WTC11 (cell line): ENCODE results near the gene TXNRD2. TPM values are rescaled to one million over a fixed set of nuclear protein-coding genes. Genes with fewer than 3 reads are reported as not detected.
A peak's percentile ranks its signal among the peaks of the same experiment; 100 is the strongest.

Experiments
- ATAC-seq: fragments of 200-7000 bp; cut with Tn5 transposase; 2 replicates; pipeline ENCODE4 v1.10.0; 2021; ENCODE audit warnings: mild to moderate bottlenecking, moderate library complexity
- CTCF ChIA-PET: fragments of 300-600 bp; sonication (Branson Sonifier 250); formaldehyde crosslinking; loops from one replicate; lab custom pipeline; 2021; ENCODE audit warnings: antibody characterized with exemption; lab: Charles Lee
- POLR2A ChIA-PET: fragments of 350-600 bp; sonication (Branson Sonifier 250); formaldehyde crosslinking; loops from one replicate; lab custom pipeline; 2021; ENCODE audit warnings: antibody characterized with exemption; lab: Charles Lee
- DNase-seq: peaks from one replicate; pipeline ENCODE4 v3.0.0; 2021; ENCODE audit warnings: low spot score
- H3K27ac Mint-ChIP-seq: 2 replicates; pipeline ENCODE4 v1.8.0; 2021; ENCODE audit warnings: mixed read lengths
- H3K27me3 Mint-ChIP-seq: 2 replicates; pipeline ENCODE4 v1.8.0; 2021; ENCODE audit warnings: low read depth, mild to moderate bottlenecking, moderate library complexity, mixed read lengths
- H3K36me3 Mint-ChIP-seq: 2 replicates; pipeline ENCODE4 v1.8.0; 2021; ENCODE audit warnings: mixed read lengths
- H3K4me1 Mint-ChIP-seq: 2 replicates; pipeline ENCODE4 v1.8.0; 2022; ENCODE audit warnings: mixed read lengths
- H3K4me3 Mint-ChIP-seq: 2 replicates; pipeline ENCODE4 v1.8.0; 2021; ENCODE audit warnings: mild to moderate bottlenecking, moderate library complexity, mixed read lengths
- H3K9me3 Mint-ChIP-seq: 2 replicates; pipeline ENCODE4 v1.8.0; 2021; ENCODE audit warnings: mixed read lengths
- ARID4B ChIP-seq: sonication (generic); formaldehyde crosslinking; IDR thresholded peaks from 2 replicates; pipeline ENCODE4 v1.8.0; 2023; ENCODE audit warnings: missing genetic modification reagents, mild to moderate bottlenecking, borderline replicate concordance
- CREB1 ChIP-seq: sonication (generic); formaldehyde crosslinking; IDR thresholded peaks from 2 replicates; pipeline ENCODE4 v1.8.0; 2023; ENCODE audit warnings: mild to moderate bottlenecking, missing genetic modification reagents
- ESRRA ChIP-seq: sonication (generic); formaldehyde crosslinking; IDR thresholded peaks from 2 replicates; pipeline ENCODE4 v1.8.1; 2022; ENCODE audit warnings: mild to moderate bottlenecking, missing genetic modification reagents, borderline replicate concordance
- GTF2I ChIP-seq: fragments of 250-450 bp; sonication (Bioruptor Pico); conservative IDR thresholded peaks from 2 replicates; pipeline ENCODE4 v1.4.0; 2021; ENCODE audit warnings: mild to moderate bottlenecking
- HMGXB4 ChIP-seq: sonication (generic); formaldehyde crosslinking; IDR thresholded peaks from 2 replicates; pipeline ENCODE4 v1.8.1; 2023; ENCODE audit warnings: mild to moderate bottlenecking, moderate library complexity, missing genetic modification reagents
- JUN ChIP-seq: sonication (generic); formaldehyde crosslinking; IDR thresholded peaks from 2 replicates; pipeline ENCODE4 v1.8.0; 2023; ENCODE audit warnings: mild to moderate bottlenecking, missing genetic modification reagents
- NFYB ChIP-seq: sonication (generic); formaldehyde crosslinking; conservative IDR thresholded peaks from 2 replicates; pipeline ENCODE4 v1.8.0; 2022; ENCODE audit warnings: low read depth, missing genetic modification reagents
- NR1H2 ChIP-seq: sonication (generic); formaldehyde crosslinking; IDR thresholded peaks from 2 replicates; pipeline ENCODE4 v1.9.0; 2021; ENCODE audit warnings: mild to moderate bottlenecking, moderate library complexity, missing genetic modification reagents
- PRRX2 ChIP-seq: fragments of 250-450 bp; sonication (Bioruptor Pico); IDR thresholded peaks from 2 replicates; pipeline ENCODE4 v1.8.0; 2021; ENCODE audit warnings: mild to moderate bottlenecking
- SP1 ChIP-seq: sonication (generic); formaldehyde crosslinking; conservative IDR thresholded peaks from 2 replicates; pipeline ENCODE4 v1.8.1; 2022; ENCODE audit warnings: missing genetic modification reagents
- ZMAT4 ChIP-seq: fragments of 250-450 bp; sonication (Bioruptor Pico); IDR thresholded peaks from 2 replicates; pipeline ENCODE4 v1.9.0; 2021; ENCODE audit warnings: mild to moderate bottlenecking
- ZNF423 ChIP-seq: fragments of 250-450 bp; sonication (Bioruptor Pico); IDR thresholded peaks from 2 replicates; pipeline ENCODE4 v2.1.2; 2022; ENCODE audit warnings: mild to moderate bottlenecking, moderate library complexity
- ZNF671 ChIP-seq: fragments of 250-450 bp; sonication (Bioruptor Pico); IDR thresholded peaks from 2 replicates; pipeline ENCODE4 v1.8.0; 2021; ENCODE audit warnings: mild to moderate bottlenecking
- total RNA-seq: library from RNA; stranded (reverse); gene quantifications from 3 replicates; pipeline ENCODE4 v1.2.3, GENCODE V29; 2021

TXNRD2 gene
- total RNA-seq, 1 experiment from 2014 or later = 15.9 TPM

- Mint-ChIP-seq H3K27ac (peak overlapping the region; percentile 92), H3K36me3 (peaks cover 19% of the 10 kb centered on the region), H3K4me3 (no peak overlapping the region), H3K9me3 (no peaks in the 10 kb centered on the region), H3K4me1 (peaks cover 18% of the 10 kb centered on the region), H3K27me3 (no peaks in the 10 kb centered on the region)
- ChIA-PET POLR2A (interaction anchor here (1.0 kb wide), 1 partner anchor 27 kb away, joined by 3 read pairs; no protein-coding TSS in a partner anchor), CTCF (interaction anchor here (0.5 to 8.4 kb wide), 19 partner anchors 8 to 427 kb away, joined by 3 to 181 read pairs (median 5); partner anchors contain the start of genes COMT, DGCR6L, TANGO2 and TXNRD2)
- ATAC-seq (peak; percentile 3), DNase-seq (no peak)
- TF ChIP-seq HMGXB4 (CRISPR knock-in tag) = no peak
- TF ChIP-seq PRRX2 (CRISPR knock-in tag) = no peak
- no peak for TF ChIP-seq ZMAT4 (CRISPR knock-in tag)
- TF ChIP-seq ESRRA (CRISPR knock-in tag) = no peak
- 0 out of 2 replicates have a peak, but pooled peaks have one; percentile 18 for TF ChIP-seq ZNF423 (CRISPR knock-in tag)
- no peak for TF ChIP-seq ZNF671 (CRISPR knock-in tag)
- TF ChIP-seq ARID4B = no peak
These were observed 33.5 kb upstream of the TXNRD2 start for GRCh38 chr22:19974935-19975706.

GRCh38 chr22:19974268-19974861 lies 32.7 kb upstream of the TXNRD2 start:
- peak; percentile 94 for ATAC-seq
- TF ChIP-seq JUN (CRISPR knock-in tag) (no peak), GTF2I (CRISPR knock-in tag) (peak; percentile 95), SP1 (CRISPR knock-in tag) (peak; percentile 60; the same call in 1 of the 2 replicates), NFYB (CRISPR knock-in tag) (peak; percentile 48), CREB1 (CRISPR knock-in tag) (0 out of 2 replicates have a peak, but pooled peaks have one; percentile 15), NR1H2 (CRISPR knock-in tag) (no peak)
- TF ChIP-seq, all 79 proteins: peak for 4
- peaks cover 18% of the 10 kb centered on the region for H3K4me1 Mint-ChIP-seq
- H3K27ac Mint-ChIP-seq = peak overlapping the region; percentile 92
- H3K4me3 Mint-ChIP-seq = no peak overlapping the region
- H3K36me3 Mint-ChIP-seq = peaks cover 18% of the 10 kb centered on the region
- ChIA-PET POLR2A (interaction anchor here (0.7 to 1.0 kb wide), 2 partner anchors 12 to 28 kb away, joined by 3 to 4 read pairs; no protein-coding TSS in a partner anchor), CTCF (interaction anchor here (0.5 to 8.4 kb wide), 20 partner anchors 8 to 428 kb away, joined by 3 to 181 read pairs (median 5); partner anchors contain the start of genes COMT, DGCR6L, TANGO2 and TXNRD2)
- H3K9me3 Mint-ChIP-seq = no peaks in the 10 kb centered on the region
- no peaks in the 10 kb centered on the region for H3K27me3 Mint-ChIP-seq
- peak; percentile 93 for DNase-seq
